Common myeloid progenitor, CD34-positive (primary cell): ENCODE results near the gene SIRT3.

Experiments
- CTCF ChIA-PET: fragments of 350-600 bp; sonication (Branson Sonifier 250); formaldehyde crosslinking; loops from one replicate; lab custom pipeline; 2021; ENCODE audit warnings: antibody characterized with exemption; lab: Charles Lee
- POLR2A ChIA-PET: fragments of 350-600 bp; sonication (Branson Sonifier 250); formaldehyde crosslinking; loops from one replicate; lab custom pipeline; 2021; ENCODE audit warnings: antibody characterized with exemption; lab: Charles Lee
- DNase-seq, 3 donors: peaks; one replicate each; pipeline versions ENCODE4 v3.0.0 to v3.0.0-alpha.2; 2013
- H3K27ac ChIP-seq, 2 experiments: 1 replicate in 1 of 2; 2 replicates in 1 of 2; pipeline ENCODE4 v1.7.0; 2013; ENCODE audit warnings: inconsistent platforms in 2 of 2, low read length in 2 of 2, mild to moderate bottlenecking in 2 of 2, low read depth in 1 of 2, moderate library complexity in 1 of 2; ENCODE audit not compliant: severe bottlenecking in 2 of 2, insufficient read depth in 1 of 2, poor library complexity in 1 of 2
- H3K27me3 ChIP-seq, 5 experiments: replicated peaks in 2 of 5; 1 replicate in 3 of 5; 2 replicates in 2 of 5; pipeline versions ENCODE4 v1.6.1 to v1.7.0; 2013; ENCODE audit warnings: low read length in 4 of 5, mild to moderate bottlenecking in 2 of 5, moderate library complexity in 2 of 5, inconsistent platforms in 1 of 5; ENCODE audit not compliant: insufficient read depth in 5 of 5, control insufficient read depth in 4 of 5
- H3K36me3 ChIP-seq, 4 experiments: 1 replicate in 2 of 4; 2 replicates in 2 of 4; pipeline versions ENCODE4 v1.6.1 to v1.7.0; 2013; ENCODE audit warnings: low read length in 3 of 4, control low read depth in 1 of 4, mild to moderate bottlenecking in 1 of 4; ENCODE audit not compliant: control insufficient read depth in 4 of 4, insufficient read depth in 4 of 4
- H3K4me1 ChIP-seq, 4 experiments: 1 replicate in 3 of 4; 2 replicates in 1 of 4; pipeline versions ENCODE4 v1.6.1 to v1.7.1; 2013; ENCODE audit warnings: low read length in 3 of 4, mild to moderate bottlenecking in 3 of 4, control low read depth in 1 of 4, inconsistent platforms in 1 of 4, moderate library complexity in 1 of 4; ENCODE audit not compliant: control insufficient read depth in 4 of 4, insufficient read depth in 4 of 4; ENCODE audit errors: control extremely low read depth in 1 of 4
- H3K4me3 ChIP-seq, 7 experiments: 1 replicate in 4 of 7; 2 replicates in 3 of 7; pipeline versions ENCODE4 v1.5.1 to v1.7.0; 2013; ENCODE audit warnings: mild to moderate bottlenecking in 7 of 7, low read length in 6 of 7, moderate library complexity in 6 of 7, inconsistent platforms in 2 of 7, low read depth in 2 of 7, control low read depth in 1 of 7; ENCODE audit not compliant: insufficient read depth in 4 of 7, control insufficient read depth in 1 of 7; ENCODE audit errors: extremely low read depth in 1 of 7
- H3K9me3 ChIP-seq, 5 experiments: 1 replicate in 4 of 5; 2 replicates in 1 of 5; pipeline versions ENCODE4 v1.6.1 to v1.7.1; 2013; ENCODE audit warnings: low read length in 4 of 5, mild to moderate bottlenecking in 2 of 5, inconsistent platforms in 1 of 5, low read depth in 1 of 5, moderate library complexity in 1 of 5; ENCODE audit not compliant: control insufficient read depth in 4 of 5, insufficient read depth in 2 of 5; ENCODE audit errors: control extremely low read depth in 1 of 5
- WGBS: methylation state at CpG from one replicate; pipeline ENCODE4 v1.1.5; 2013; ENCODE audit not compliant: insufficient coverage; 5-methylcytosine and 5-hydroxymethylcytosine counted together

Gene SIRT3

GRCh38 chr11:211741-212140, 24.4 kb downstream of the SIRT3 start:
- Histone ChIP-seq H3K4me3 (no peak overlapping the region), H3K27ac (no peak overlapping the region), H3K4me1 (peaks cover 0 to 25% (median 21%) of the 10 kb centered on the region in 4 experiments), H3K27me3 (no peaks in the 10 kb centered on the region), H3K36me3 (peaks cover 16 to 69% (median 61%) of the 10 kb centered on the region in 4 experiments), H3K9me3 (no peaks in the 10 kb centered on the region)
- ChIA-PET POLR2A (no interaction called here), CTCF (interaction anchor here (1.0 to 1.1 kb wide), 2 partner anchors 23 to 39 kb away, joined by 3 to 4 read pairs; no protein-coding TSS in a partner anchor)
- DNase-seq = no peak
- WGBS = 91% methylated on average over 8 of the region's 9 CpGs

GRCh38 chr11:211295-211694, 24.8 kb downstream of the SIRT3 start:
- 87% methylated on average over 5 of the region's 5 CpGs for WGBS
- Histone ChIP-seq H3K36me3 (peaks cover 16 to 67% (median 57%) of the 10 kb centered on the region in 4 experiments), H3K9me3 (no peaks in the 10 kb centered on the region), H3K27ac (no peak overlapping the region), H3K27me3 (no peaks in the 10 kb centered on the region), H3K4me1 (peaks cover under 1 to 30% (median 25%) of the 10 kb centered on the region in 4 experiments), H3K4me3 (no peak overlapping the region)
- CTCF ChIA-PET = no interaction called here
- POLR2A ChIA-PET = no interaction called here
- DNase-seq = no peak

GRCh38 chr11:210803-211180, 25.4 kb downstream of the SIRT3 start:
- H3K9me3 ChIP-seq = no peaks in the 10 kb centered on the region
- H3K4me3 ChIP-seq = no peak overlapping the region
- peaks cover 16 to 63% (median 54%) of the 10 kb centered on the region in 4 experiments for H3K36me3 ChIP-seq
- no peak for DNase-seq
- no peaks in the 10 kb centered on the region for H3K27me3 ChIP-seq
- H3K27ac ChIP-seq = peak overlapping the region in 1 of 2 experiments; percentile 12
- peaks cover 5 to 35% (median 30%) of the 10 kb centered on the region in 4 experiments for H3K4me1 ChIP-seq
- 100% methylated on average over 5 of the region's 5 CpGs for WGBS
- POLR2A ChIA-PET = no interaction called here
- CTCF ChIA-PET = no interaction called here

GRCh38 chr11:210122-210802, 25.9 kb downstream of the SIRT3 start:
- POLR2A ChIA-PET = no interaction called here
- 96% methylated on average over 9 of the region's 9 CpGs for WGBS
- DNase-seq = no peak
- Histone ChIP-seq H3K4me3 (peak overlapping the region in 2 of 7 experiments; percentile 98 to 99), H3K27ac (peak overlapping the region in 1 of 2 experiments; percentile 28), H3K27me3 (no peaks in the 10 kb centered on the region), H3K9me3 (no peaks in the 10 kb centered on the region), H3K4me1 (peaks cover 5 to 39% (median 34%) of the 10 kb centered on the region in 4 experiments), H3K36me3 (peaks cover 15 to 63% (median 55%) of the 10 kb centered on the region in 4 experiments)
- CTCF ChIA-PET = interaction anchor here (0.7 to 2.1 kb wide), 5 partner anchors 9 to 47 kb away, joined by 3 to 7 read pairs (median 4); partner anchors contain the start of gene SIRT3

GRCh38 chr11:209275-210121, 26.6 kb downstream of the SIRT3 start:
- no peaks in the 10 kb centered on the region for H3K27me3 ChIP-seq
- peak overlapping the region; percentile 13 to 97 for H3K27ac ChIP-seq
- H3K4me3 ChIP-seq = peak overlapping the region; percentile 40 to 99 (median 92)
- ChIA-PET POLR2A (interaction anchor here (0.5 kb wide), 1 partner anchor 203 kb away, joined by 4 read pairs; no protein-coding TSS in a partner anchor), CTCF (interaction anchor here (0.7 to 2.1 kb wide), 6 partner anchors 10 to 47 kb away, joined by 3 to 7 read pairs (median 4); partner anchors contain the start of gene SIRT3)
- H3K36me3 ChIP-seq = peaks cover 15 to 63% (median 56%) of the 10 kb centered on the region in 4 experiments
- H3K9me3 ChIP-seq = no peaks in the 10 kb centered on the region
- WGBS = 73% methylated on average over 28 of the region's 29 CpGs
- peak in 2 of 3 donors; percentile 33 to 39 for DNase-seq
- H3K4me1 ChIP-seq = peaks cover 5 to 40% (median 35%) of the 10 kb centered on the region in 4 experiments

- no peak for DNase-seq
- peak overlapping the region; percentile 40 to 99 (median 92) for H3K4me3 ChIP-seq
- H3K9me3 ChIP-seq = no peaks in the 10 kb centered on the region
- under 1% methylated on average over 14 of the region's 26 CpGs for WGBS
- CTCF ChIA-PET = interaction anchor here (0.7 to 2.1 kb wide), 7 partner anchors 10 to 240 kb away, joined by 3 to 7 read pairs (median 3); partner anchors contain the start of gene SIRT3
- POLR2A ChIA-PET = interaction anchor here (0.5 kb wide), 1 partner anchor 203 kb away, joined by 4 read pairs; no protein-coding TSS in a partner anchor
- H3K4me1 ChIP-seq = peaks cover 5 to 45% (median 38%) of the 10 kb centered on the region in 4 experiments
- H3K27me3 ChIP-seq = no peaks in the 10 kb centered on the region
- peak overlapping the region; percentile 13 to 97 for H3K27ac ChIP-seq
- H3K36me3 ChIP-seq = peaks cover 15 to 63% (median 55%) of the 10 kb centered on the region in 4 experiments
Measured at GRCh38 chr11:208917-209260, 27.3 kb downstream of the SIRT3 start.
